Ishikawa (cell line): Measurements from ENCODE around the gene ASPG.

Source experiments
- CEBPB ChIP-seq: IDR thresholded peaks from 2 replicates; pipeline ENCODE4 v1.6.1; 2012
- EGR1 ChIP-seq: IDR thresholded peaks from 2 replicates; pipeline ENCODE4 v1.6.1; 2012
- EP300 ChIP-seq: IDR thresholded peaks from 2 replicates; pipeline ENCODE4 v1.6.1; 2012; ENCODE audit warnings: borderline replicate concordance
- MAX ChIP-seq: IDR thresholded peaks from 2 replicates; pipeline ENCODE4 v1.6.1; 2012
- NFIC ChIP-seq: IDR thresholded peaks from 2 replicates; pipeline ENCODE4 v1.6.1; 2012
- REST ChIP-seq: IDR thresholded peaks from 2 replicates; pipeline ENCODE4 v1.6.1; 2012; ENCODE audit warnings: low read depth, mild to moderate bottlenecking
- TAF1 ChIP-seq: IDR thresholded peaks from 2 replicates; pipeline ENCODE4 v1.6.1; 2012; ENCODE audit warnings: low read depth, mild to moderate bottlenecking
- ZBTB7A ChIP-seq: IDR thresholded peaks from 2 replicates; pipeline ENCODE4 v1.6.1; 2012; ENCODE audit warnings: low read depth

- TF ChIP-seq ZBTB7A: no peak
- no peak for TF ChIP-seq REST
- no peak for TF ChIP-seq TAF1
- TF ChIP-seq MAX: no peak
- TF ChIP-seq NFIC: no peak
- TF ChIP-seq CEBPB: no peak
- TF ChIP-seq EGR1: no peak
- no peak for TF ChIP-seq EP300
Observed at GRCh38 chr14:104159990-104160389, 74.5 kb downstream of the ASPG start.
